Retinal pigment epithelial cell (primary cell): ENCODE results near the gene CRTC1.

Experiments
- DNase-seq: peaks from one replicate; pipeline ENCODE4 v3.0.0-alpha.2; 2010; ENCODE audit warnings: low read depth
- H3K4me3 ChIP-seq: 2 replicates; pipeline ENCODE4 v1.5.1; 2011; ENCODE audit warnings: mild to moderate bottlenecking, low read length, control low read depth, moderate library complexity
- TF ChIP-seq, protein P1 (sequence below): conservative IDR thresholded peaks from 2 replicates; pipeline ENCODE4 v1.5.1; 2011; ENCODE audit warnings: low read depth, low read length, control low read depth, inconsistent platforms

Gene CRTC1

DNA sequence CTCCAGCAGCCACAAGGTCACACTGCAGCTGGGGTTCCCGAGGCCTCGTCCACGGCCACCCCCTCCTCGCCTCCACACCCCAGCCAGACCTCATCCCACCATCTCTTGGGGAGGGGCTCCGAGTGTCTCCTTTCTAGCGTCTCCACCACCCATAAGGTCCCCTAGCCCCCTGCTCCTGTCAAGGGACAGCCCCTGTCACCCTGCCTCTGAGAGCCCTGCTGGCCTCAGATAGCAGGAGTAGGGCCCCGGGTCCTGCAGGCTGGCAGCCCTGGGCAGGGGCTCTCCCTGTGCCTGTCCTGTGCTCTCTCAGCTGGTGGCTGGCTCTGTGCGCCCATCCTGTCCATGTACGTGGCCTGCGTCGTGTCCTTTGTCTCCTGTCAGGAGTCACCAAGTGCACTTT lies 90.6 kb downstream of the CRTC1 start:
- no peak for DNase-seq
- TF ChIP-seq, protein P1, sequence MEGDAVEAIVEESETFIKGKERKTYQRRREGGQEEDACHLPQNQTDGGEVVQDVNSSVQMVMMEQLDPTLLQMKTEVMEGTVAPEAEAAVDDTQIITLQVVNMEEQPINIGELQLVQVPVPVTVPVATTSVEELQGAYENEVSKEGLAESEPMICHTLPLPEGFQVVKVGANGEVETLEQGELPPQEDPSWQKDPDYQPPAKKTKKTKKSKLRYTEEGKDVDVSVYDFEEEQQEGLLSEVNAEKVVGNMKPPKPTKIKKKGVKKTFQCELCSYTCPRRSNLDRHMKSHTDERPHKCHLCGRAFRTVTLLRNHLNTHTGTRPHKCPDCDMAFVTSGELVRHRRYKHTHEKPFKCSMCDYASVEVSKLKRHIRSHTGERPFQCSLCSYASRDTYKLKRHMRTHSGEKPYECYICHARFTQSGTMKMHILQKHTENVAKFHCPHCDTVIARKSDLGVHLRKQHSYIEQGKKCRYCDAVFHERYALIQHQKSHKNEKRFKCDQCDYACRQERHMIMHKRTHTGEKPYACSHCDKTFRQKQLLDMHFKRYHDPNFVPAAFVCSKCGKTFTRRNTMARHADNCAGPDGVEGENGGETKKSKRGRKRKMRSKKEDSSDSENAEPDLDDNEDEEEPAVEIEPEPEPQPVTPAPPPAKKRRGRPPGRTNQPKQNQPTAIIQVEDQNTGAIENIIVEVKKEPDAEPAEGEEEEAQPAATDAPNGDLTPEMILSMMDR = no peak
- H3K4me3 ChIP-seq = no peak overlapping the region

DNA sequence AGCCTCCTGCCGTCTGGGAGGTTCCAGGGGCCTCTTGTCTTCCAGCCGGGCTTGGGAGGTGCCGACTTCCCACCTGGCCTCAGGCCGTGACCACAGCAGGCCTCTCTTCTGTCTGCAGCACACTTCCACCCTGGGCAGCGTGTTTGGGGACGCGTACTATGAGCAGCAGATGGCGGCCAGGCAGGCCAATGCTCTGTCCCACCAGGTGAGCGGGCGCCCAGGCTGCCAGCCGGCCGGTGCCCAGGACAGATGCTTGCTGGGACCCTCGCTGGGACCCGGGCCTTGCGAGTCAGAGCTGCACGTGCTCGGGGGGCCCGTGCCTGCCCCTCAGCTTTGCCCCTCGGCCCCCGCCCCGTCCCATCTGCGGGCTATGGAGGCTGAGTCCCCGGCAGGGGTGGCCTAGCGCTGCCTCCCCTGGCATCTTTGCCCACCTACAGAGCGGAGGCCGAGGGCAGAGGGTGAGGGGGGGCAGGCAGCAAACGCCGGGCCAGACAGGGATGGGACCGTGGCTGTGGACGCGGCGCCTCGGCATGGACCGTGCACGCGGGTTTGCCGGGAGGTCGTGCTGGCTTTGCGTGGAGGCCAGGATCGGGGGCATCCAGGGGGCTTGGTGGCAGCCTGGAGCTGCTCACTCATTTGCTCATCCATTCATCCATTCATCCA lies 91.4 kb downstream of the CRTC1 start:
- no peak for DNase-seq
- no peak overlapping the region for H3K4me3 ChIP-seq
- TF ChIP-seq, protein P1 = no peak

DNA sequence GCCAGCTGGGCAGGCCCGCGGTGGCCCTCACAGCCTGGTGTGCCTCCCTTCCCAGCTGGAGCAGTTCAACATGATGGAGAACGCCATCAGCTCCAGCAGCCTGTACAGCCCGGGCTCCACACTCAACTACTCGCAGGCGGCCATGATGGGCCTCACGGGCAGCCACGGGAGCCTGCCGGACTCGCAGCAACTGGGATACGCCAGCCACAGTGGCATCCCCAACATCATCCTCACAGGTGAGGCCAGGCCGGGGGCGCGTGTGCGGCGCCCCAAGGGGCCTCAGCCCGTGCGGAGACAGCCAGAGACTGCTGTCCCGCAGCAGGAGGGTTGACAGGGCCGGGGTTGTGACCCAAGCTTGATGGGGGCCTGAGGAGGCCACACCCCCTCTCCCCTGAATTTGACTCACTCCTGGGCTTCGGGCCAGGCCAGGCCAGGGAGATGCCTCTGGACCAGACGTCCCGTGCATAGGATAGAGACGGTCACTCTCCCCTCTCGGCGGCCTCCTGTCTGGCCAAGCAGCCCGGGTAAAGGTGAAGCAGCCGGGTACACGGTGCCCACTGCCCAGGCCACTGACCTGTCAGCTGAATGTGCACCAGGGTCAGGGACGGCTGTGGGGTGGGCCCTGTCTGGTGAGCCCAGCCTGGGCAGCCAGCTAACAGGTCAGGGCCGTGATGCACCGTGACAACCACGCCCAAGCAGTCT lies 92.3 kb downstream of the CRTC1 start:
- no peak for DNase-seq
- no peak overlapping the region for H3K4me3 ChIP-seq
- TF ChIP-seq, protein P1 = no peak

DNA sequence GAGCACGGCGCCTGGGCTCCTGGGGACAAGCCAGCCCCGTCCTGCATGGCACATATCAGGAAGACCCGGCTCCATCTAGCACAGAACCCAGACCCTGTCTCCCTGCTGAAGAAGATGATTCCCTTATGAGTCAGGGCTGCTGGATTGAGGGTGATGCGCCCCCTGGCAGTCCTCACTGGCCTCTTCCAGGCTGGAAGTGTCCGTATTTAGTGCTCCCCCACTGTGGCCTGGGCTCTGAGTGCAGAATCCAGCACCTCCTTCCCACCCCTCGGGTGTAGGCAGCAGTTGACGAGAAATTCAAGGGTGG lies 92.8 kb downstream of the CRTC1 start:
- DNase-seq = no peak
- TF ChIP-seq, protein P1 = peak; percentile 15
- no peak overlapping the region for H3K4me3 ChIP-seq

DNA sequence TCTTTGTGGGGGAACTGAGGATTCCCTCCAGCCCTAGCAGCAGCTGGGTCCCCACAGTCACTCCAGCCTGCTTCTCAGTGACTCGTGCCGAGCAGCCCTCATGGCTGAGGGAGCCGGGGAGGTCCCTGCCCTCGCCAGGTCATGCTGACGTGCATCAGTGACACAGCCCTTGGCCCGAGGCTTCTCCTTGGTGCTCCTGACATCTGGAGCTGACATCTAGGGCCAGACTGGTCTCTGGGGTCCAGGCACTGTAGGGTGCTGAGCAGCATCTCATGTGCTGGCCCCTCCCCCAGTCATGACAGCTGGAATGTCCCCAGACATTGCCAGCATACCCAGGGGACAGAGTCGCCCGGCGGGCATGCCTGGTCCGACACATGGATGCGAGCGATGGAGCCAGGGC lies 93.3 kb downstream of the CRTC1 start:
- DNase-seq = no peak
- TF ChIP-seq, protein P1 = no peak
- H3K4me3 ChIP-seq = no peak overlapping the region

DNA sequence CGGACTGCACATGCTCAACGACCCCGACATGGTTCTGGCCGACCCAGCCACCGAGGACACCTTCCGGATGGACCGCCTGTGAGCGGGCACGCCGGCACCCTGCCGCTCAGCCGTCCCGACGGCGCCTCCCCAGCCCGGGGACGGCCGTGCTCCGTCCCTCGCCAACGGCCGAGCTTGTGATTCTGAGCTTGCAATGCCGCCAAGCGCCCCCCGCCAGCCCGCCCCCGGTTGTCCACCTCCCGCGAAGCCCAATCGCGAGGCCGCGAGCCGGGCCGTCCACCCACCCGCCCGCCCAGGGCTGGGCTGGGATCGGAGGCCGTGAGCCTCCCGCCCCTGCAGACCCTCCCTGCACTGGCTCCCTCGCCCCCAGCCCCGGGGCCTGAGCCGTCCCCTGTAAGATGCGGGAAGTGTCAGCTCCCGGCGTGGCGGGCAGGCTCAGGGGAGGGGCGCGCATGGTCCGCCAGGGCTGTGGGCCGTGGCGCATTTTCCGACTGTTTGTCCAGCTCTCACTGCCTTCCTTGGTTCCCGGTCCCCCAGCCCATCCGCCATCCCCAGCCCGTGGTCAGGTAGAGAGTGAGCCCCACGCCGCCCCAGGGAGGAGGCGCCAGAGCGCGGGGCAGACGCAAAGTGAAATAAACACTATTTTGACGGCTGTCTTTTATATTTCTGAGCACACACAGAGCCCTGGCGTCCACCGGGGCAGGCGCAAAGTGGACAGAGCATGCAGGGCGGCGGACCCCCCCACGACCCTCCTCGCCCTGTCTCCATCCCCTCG lies 94.0 kb downstream of the CRTC1 start:
- TF ChIP-seq, protein P1 = no peak
- DNase-seq = no peak
- H3K4me3 ChIP-seq = peak overlapping the region; percentile 8
